Psoas muscle (tissue), 8 donors: ENCODE results near the gene TNFAIP2. TPM values are rescaled to one million over a fixed set of nuclear protein-coding genes. Genes with fewer than 3 reads are reported as not detected.

Experiments
- ATAC-seq, 4 donors: fragments of 200-7000 bp; cut with Tn5 transposase; one replicate each; pipeline ENCODE4 v1.9.1; 2020; ENCODE audit warnings: moderate library complexity in 3 of 4, mild to moderate bottlenecking in 2 of 4
- DNase-seq, 2 donors: peaks; one replicate each; pipeline ENCODE4 v3.0.0-alpha.2; 2020
- H3K27ac ChIP-seq: fragments of 200-600 bp; one replicate; pipeline ENCODE4 v1.8.0; 2022
- H3K27me3 ChIP-seq, 3 donors: fragments of 200-600 bp in 1 of 3; one replicate each; pipeline versions ENCODE4 v1.6.1 to v1.8.0; 2013 to 2022; ENCODE audit warnings: low read length in 2 of 3, mild to moderate bottlenecking in 2 of 3, moderate library complexity in 1 of 3; ENCODE audit not compliant: insufficient read depth in 3 of 3
- H3K36me3 ChIP-seq, 2 donors: fragments of 200-600 bp in 1 of 2; one replicate each; pipeline versions ENCODE4 v1.6.1 to v1.8.0; 2013 to 2022; ENCODE audit warnings: low read depth in 1 of 2, mild to moderate bottlenecking in 1 of 2, moderate library complexity in 1 of 2; ENCODE audit not compliant: insufficient read depth in 1 of 2
- H3K4me1 ChIP-seq: fragments of 200-600 bp; one replicate; pipeline ENCODE4 v1.8.0; 2022
- H3K4me3 ChIP-seq: fragments of 200-600 bp; one replicate; pipeline ENCODE4 v1.8.0; 2022; ENCODE audit warnings: mild to moderate bottlenecking
- H3K9me3 ChIP-seq: fragments of 200-600 bp; one replicate; pipeline ENCODE4 v1.8.0; 2022
- WGBS, 3 donors: extraction: QIAGEN DNeasy Blood & Tissue Kit; methylation state at CpG; one replicate each; pipeline versions ENCODE4 v1.1.6 to v1.1.7; 2013; 5-methylcytosine and 5-hydroxymethylcytosine counted together
- intact Hi-C, 2 donors: fragments of 100-400 bp; cut with DNase I; formaldehyde crosslinking; loops; one replicate each; pipeline versions ENCODE4 v1.11.0 to v1.14.2; 2022
- polyA plus RNA-seq, 3 donors: library from polyadenylated mRNA; stranded (reverse); fragments of 200-250 nt; gene quantifications; one replicate each; pipeline ENCODE4 v1.2.3, GENCODE V29; 2013
- total RNA-seq, 4 donors: library from RNA; stranded (reverse); fragmentation: NEBNext Ultra II Directional in 2 of 4; extraction: Animal tissue kit (Norgen Biotek cat#: 25700) in 2 of 4; gene quantifications; one replicate each; pipeline versions ENCODE4 v1.2.1 to v1.2.4, GENCODE V29; 2021 to 2023
- TF ChIP-seq, protein P1 (sequence below): fragments of 200-600 bp; IDR thresholded peaks from one replicate; pipeline ENCODE4 v1.8.0; 2022; ENCODE audit warnings: antibody characterized with exemption
- donor health status: healthy with polysubstance abuse.
- donor health status: DM: no; HTN: no; CAD: no; lungs with moderate emphysema.
- donor health status: Bipolar disorder and iron deficiency.
- donor health status: healthy.
- donor health status: DM: yes; HTN: yes; CAD: no.
- donor health status: DM: no; HTN: no; CAD: no.
- donor health status: DM: no; HTN: no; CAD: no.
- donor health status: DM: yes; HTN: yes; CAD: no.

The TNFAIP2 gene
- total and polyA plus RNA-seq, 7 donors, result 25.7 to 146 (median 39.9) TPM

DNA sequence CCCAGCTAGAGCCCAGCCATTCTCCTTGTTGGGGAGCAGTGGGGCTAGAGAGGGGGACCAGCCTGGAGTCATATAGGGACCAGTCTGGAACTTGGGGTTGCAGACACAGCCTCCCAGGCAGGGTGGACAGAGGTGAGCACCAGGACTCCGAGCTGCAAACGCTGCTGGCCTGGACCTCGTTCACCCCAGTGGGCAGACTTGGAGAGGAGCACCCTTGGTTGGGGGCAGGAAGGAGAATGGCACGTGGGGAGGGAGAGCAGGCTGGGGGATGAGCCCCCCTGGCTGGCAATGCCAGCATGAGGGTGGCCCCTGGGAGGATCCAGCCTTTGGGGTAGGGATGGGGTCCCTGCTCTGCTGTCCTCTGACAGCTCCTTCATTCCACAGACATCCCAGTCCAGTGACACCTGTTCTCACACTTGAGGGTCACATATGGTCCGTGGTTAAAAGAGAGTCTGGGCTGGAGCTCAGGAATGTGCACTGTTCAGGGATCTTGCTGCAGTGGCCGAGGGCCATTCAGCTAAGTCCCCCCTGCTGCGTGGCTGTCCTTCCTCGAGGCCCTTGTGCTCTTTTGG is 36.4 kb upstream of the TNFAIP2 start:
- Histone ChIP-seq H3K36me3 (no peaks in the 10 kb centered on the region), H3K9me3 (no peaks in the 10 kb centered on the region), H3K4me3 (no peak overlapping the region), H3K27me3 (peaks cover 0 to 39% (median 9%) of the 10 kb centered on the region in 3 donors), H3K27ac (no peak overlapping the region), H3K4me1 (no peaks in the 10 kb centered on the region)
- no peak for ATAC-seq
- WGBS, 3 donors, result 68 to 73% (median 69%) methylated on average over 8 of the region's 8 CpGs
- TF ChIP-seq, protein P1, sequence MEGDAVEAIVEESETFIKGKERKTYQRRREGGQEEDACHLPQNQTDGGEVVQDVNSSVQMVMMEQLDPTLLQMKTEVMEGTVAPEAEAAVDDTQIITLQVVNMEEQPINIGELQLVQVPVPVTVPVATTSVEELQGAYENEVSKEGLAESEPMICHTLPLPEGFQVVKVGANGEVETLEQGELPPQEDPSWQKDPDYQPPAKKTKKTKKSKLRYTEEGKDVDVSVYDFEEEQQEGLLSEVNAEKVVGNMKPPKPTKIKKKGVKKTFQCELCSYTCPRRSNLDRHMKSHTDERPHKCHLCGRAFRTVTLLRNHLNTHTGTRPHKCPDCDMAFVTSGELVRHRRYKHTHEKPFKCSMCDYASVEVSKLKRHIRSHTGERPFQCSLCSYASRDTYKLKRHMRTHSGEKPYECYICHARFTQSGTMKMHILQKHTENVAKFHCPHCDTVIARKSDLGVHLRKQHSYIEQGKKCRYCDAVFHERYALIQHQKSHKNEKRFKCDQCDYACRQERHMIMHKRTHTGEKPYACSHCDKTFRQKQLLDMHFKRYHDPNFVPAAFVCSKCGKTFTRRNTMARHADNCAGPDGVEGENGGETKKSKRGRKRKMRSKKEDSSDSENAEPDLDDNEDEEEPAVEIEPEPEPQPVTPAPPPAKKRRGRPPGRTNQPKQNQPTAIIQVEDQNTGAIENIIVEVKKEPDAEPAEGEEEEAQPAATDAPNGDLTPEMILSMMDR, result no peak
- intact Hi-C loops, result no loop called here
- DNase-seq, result peak in 1 of 2 donors; percentile 2

DNA sequence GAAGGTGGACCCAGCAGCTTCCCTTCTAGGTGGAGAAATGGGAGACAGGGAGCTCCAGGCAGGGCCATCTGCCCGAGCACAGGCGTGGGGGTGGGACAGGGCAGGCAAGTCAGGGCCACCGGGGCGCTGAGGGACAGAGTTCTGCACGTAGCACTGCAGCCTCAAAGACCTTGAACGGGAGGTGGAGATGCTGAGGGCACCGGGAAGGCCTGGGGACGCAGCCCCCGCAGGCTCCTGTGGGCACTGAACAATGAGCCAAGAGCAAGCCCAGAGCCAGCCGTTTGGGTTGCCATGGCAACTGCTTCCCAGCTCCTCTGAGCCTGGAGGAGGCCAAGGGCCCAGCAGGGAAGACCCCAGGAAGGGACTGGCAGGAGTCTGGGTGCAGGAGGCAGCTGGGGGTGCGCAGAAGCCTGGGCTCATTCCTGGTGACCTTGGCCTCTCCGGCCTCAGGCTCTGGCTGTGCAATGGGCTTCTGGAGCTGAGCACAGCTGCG is 35.9 kb upstream of the TNFAIP2 start:
- no peak overlapping the region for H3K27ac ChIP-seq
- H3K27me3 ChIP-seq, result peaks cover 0 to 36% (median 9%) of the 10 kb centered on the region in 3 donors
- TF ChIP-seq, protein P1, result no peak
- DNase-seq, result peak in 1 of 2 donors; percentile 45
- H3K4me1 ChIP-seq, result no peaks in the 10 kb centered on the region
- WGBS, 3 donors, result 68 to 76% (median 75%) methylated on average over 11 to 13 of the region's 13 CpGs
- no peaks in the 10 kb centered on the region for H3K9me3 ChIP-seq
- intact Hi-C loops, result no loop called here
- H3K4me3 ChIP-seq, result no peak overlapping the region
- H3K36me3 ChIP-seq, result no peaks in the 10 kb centered on the region
- ATAC-seq, result no peak

DNA sequence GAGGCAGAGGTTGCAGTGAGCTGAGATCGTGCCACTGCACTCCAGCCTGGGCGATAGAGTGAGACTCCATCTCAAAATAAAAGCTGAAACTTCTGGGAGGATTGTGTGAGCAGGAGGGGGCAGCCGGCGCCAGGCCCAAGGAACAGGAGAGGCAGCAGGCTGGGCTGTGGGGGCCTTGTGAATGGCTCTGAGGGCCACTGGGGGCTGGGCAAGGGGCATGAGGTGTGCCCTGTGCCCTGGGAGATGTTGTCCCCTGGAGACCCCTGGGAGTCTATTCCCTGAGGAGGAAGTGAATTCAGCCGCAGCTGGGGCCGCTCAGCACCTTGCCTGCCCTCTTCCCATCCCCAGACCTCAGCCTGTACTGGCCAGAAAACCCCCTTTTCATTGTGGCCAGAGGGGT is 34.3 kb upstream of the TNFAIP2 start:
- H3K36me3 ChIP-seq, result no peaks in the 10 kb centered on the region
- TF ChIP-seq, protein P1, result no peak
- no peak overlapping the region for H3K4me3 ChIP-seq
- no peak overlapping the region for H3K27ac ChIP-seq
- no peaks in the 10 kb centered on the region for H3K4me1 ChIP-seq
- no peaks in the 10 kb centered on the region for H3K9me3 ChIP-seq
- ATAC-seq, result no peak
- peak in 1 of 2 donors; percentile 13 for DNase-seq
- 93 to 95% (median 95%) methylated on average over 6 of the region's 6 CpGs for WGBS, 3 donors
- peaks cover 0 to 29% (median 7%) of the 10 kb centered on the region in 3 donors for H3K27me3 ChIP-seq
- intact Hi-C loops, result no loop called here

DNA sequence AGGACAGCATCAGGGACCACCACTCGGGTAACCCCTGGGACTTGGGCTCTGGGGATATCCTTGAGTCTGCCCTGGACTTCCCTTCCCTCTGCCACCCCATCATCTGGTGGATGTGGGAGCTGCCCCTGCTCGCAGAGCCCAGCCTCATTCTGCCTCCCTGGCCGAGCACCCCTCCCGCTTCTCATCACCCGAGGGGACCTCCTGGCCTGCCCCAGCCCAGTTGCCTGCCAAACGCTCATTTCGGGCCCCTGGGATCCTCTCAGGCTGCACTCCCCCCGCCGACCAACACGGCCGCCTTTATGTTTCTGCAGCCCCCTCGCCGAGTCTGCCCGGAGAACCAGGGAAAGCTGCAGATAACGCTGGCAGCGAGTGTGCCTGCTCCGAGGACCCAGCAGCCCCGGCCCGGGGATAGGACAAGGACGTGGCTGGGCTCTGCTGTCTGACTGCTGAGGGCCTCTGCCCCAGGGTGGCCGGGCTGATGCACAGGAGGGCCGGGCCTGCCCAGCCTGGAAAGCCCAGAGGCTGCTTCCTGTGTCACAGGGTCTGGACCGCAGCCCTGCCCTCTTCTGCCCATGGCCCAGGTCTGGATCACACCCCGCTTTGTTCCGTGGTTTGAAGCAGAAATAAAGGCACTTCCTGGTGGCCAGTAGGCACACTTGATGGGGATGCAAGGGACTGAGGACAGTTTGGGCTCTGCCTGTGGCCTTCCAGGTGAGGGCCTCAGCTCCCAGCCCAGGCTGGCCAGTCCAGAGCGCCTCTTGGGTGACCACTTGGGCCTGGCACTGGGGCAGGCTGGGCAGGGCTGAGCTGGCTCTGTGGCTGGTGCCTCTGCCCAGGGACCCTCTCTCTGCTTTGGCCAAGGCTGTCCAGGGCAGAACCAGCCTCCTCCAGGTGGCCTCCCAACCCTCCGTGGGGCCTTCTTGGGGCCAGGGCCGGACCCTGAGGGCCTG is 33.6 kb upstream of the TNFAIP2 start:
- WGBS, 3 donors, result 87 to 90% (median 90%) methylated on average over 25 to 28 of the region's 28 CpGs
- Histone ChIP-seq H3K9me3 (no peaks in the 10 kb centered on the region), H3K27me3 (peaks cover 0 to 21% (median 6%) of the 10 kb centered on the region in 3 donors), H3K4me1 (no peaks in the 10 kb centered on the region), H3K27ac (no peak overlapping the region), H3K36me3 (no peaks in the 10 kb centered on the region), H3K4me3 (no peak overlapping the region)
- no peak for ATAC-seq
- TF ChIP-seq, protein P1, result no peak
- peak in 1 of 2 donors; percentile 8 for DNase-seq
- intact Hi-C loops, result loop anchor here in 1 of 2 donors (5.0 kb wide), 1 partner anchor 138 kb away; no protein-coding TSS in a partner anchor
